ENCODE data around the gene RAPGEF3. TPM values are rescaled to one million over a fixed set of nuclear protein-coding genes. Genes with fewer than 3 reads are reported as not detected.

RAPGEF3 gene
- total RNA-seq, 3 donors from 2014 or later: 40.6 to 87.8 (median 60.3) TPM

DNA sequence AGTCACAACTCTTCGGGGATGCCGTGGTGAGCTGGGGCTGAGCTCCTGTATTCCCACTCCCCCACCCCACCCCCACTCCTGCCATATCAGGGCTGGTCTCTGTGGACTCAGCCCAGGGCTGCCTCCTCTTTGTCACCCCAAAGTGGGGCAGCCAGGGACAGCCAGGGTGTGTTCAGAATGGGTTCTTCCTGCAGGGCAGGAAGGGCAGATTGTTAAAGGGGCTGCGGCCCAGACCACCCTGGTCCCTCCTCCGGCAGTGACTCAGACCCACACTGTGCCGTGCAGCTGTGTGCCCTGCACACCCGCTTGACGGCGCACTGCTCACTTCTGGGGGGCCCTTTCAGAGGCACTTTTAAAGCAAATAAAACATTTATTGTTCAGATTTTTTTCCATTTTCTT, 23.7 kb upstream of the RAPGEF3 start:
- intact Hi-C loops (cut with DNase I; ENCODE audit: low total_unique reads): loop anchor here (5.0 kb wide), 1 partner anchor 40 kb away; no protein-coding TSS in a partner anchor
- peak overlapping the region; percentile 79 to 88 for H3K27ac ChIP-seq

DNA sequence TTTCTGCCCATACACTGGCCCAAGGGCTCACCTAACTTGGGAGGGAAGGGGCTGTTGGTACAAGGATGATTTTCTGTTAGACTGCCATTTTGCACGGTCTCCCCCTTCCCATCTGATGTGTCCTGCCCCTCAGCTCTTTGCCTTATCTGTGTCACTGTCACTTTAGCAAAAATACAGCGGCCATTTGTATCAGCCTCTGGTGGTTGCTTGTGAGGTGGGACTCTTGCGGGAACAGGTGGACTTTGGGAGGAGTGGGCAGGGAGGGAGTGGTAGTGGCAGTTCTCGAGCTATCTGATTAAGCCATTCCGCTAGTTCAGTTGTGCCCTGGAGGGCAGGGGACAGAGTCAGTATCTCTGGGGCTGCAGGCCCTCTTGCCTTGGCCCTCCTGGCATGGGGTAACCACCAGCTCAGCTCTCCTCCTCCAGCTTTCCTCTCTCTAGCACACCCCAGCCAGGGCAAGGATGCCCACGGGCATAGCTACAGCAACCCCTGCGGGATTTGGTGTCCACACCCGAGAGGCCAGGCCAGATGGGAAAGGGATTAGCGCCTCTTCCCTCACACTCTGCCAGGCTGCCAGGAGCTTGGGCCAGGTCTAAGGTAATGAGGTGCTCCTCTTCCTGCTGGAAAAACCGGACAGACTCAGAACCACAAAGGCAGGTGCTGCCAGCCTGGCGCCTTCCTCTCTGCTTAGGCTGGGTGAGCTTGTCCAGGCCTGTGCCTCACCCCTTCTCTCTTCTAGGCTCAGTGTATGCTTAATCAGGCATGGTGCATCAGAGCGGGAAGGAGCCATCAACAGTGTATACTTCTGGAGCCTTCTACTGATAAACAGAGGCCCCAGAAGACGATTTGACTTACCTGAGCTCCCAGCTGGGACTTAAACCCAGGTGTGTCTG, 23.0 kb upstream of the RAPGEF3 start:
- Histone ChIP-seq H3K4me3 (no peak overlapping the region), H3K36me3 (no peaks in the 10 kb centered on the region), H3K27ac (peak overlapping the region; percentile 79 to 88), H3K4me1 (peaks cover 13 to 38% of the 10 kb centered on the region in 2 donors), H3K9me3 (no peaks in the 10 kb centered on the region), H3K27me3 (no peaks in the 10 kb centered on the region)
- TF ChIP-seq, protein P1, sequence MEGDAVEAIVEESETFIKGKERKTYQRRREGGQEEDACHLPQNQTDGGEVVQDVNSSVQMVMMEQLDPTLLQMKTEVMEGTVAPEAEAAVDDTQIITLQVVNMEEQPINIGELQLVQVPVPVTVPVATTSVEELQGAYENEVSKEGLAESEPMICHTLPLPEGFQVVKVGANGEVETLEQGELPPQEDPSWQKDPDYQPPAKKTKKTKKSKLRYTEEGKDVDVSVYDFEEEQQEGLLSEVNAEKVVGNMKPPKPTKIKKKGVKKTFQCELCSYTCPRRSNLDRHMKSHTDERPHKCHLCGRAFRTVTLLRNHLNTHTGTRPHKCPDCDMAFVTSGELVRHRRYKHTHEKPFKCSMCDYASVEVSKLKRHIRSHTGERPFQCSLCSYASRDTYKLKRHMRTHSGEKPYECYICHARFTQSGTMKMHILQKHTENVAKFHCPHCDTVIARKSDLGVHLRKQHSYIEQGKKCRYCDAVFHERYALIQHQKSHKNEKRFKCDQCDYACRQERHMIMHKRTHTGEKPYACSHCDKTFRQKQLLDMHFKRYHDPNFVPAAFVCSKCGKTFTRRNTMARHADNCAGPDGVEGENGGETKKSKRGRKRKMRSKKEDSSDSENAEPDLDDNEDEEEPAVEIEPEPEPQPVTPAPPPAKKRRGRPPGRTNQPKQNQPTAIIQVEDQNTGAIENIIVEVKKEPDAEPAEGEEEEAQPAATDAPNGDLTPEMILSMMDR (IDR thresholded peaks at IDR 0.05): no peak
- TF ChIP-seq POLR2A (IDR thresholded peaks at IDR 0.05) (no peak), POLR2AphosphoS5 (IDR thresholded peaks at IDR 0.05) (no peak)
- intact Hi-C loops (cut with DNase I; ENCODE audit: low total_unique reads): loop anchor here (5.0 kb wide), 1 partner anchor 39 kb away; no protein-coding TSS in a partner anchor
- DNase-seq (ENCODE audit: low spot score in 2 of 2): peak; percentile 72 to 85

More for the DNA sequence above, 23.7 kb upstream of the RAPGEF3 start:
- H3K36me3 ChIP-seq: no peaks in the 10 kb centered on the region
- H3K27me3 ChIP-seq: no peaks in the 10 kb centered on the region
- H3K4me3 ChIP-seq: no peak overlapping the region
- H3K9me3 ChIP-seq: no peaks in the 10 kb centered on the region
- peaks cover 7 to 33% of the 10 kb centered on the region in 2 donors for H3K4me1 ChIP-seq
- TF ChIP-seq, protein P1 (IDR thresholded peaks at IDR 0.05): no peak
- TF ChIP-seq POLR2AphosphoS5 (IDR thresholded peaks at IDR 0.05) (no peak), POLR2A (IDR thresholded peaks at IDR 0.05) (no peak)
- DNase-seq (ENCODE audit: low spot score in 2 of 2): no peak

GRCh38 chr12:47779943-47780504, 21.3 kb upstream of the RAPGEF3 start:
- H3K27me3 ChIP-seq: no peaks in the 10 kb centered on the region
- H3K4me3 ChIP-seq: no peak overlapping the region
- intact Hi-C loops (cut with DNase I; ENCODE audit: low total_unique reads): loop anchor here (5.0 to 10.0 kb wide), 2 partner anchors 38 to 55 kb away; partner anchors contain the start of gene ENDOU
- DNase-seq (ENCODE audit: low spot score in 2 of 2): no peak
- TF ChIP-seq POLR2A (IDR thresholded peaks at IDR 0.05): no peak
- TF ChIP-seq, protein P1 (IDR thresholded peaks at IDR 0.05): no peak
- no peak for TF ChIP-seq POLR2AphosphoS5 (IDR thresholded peaks at IDR 0.05)
- no peaks in the 10 kb centered on the region for H3K9me3 ChIP-seq
- peaks cover 22 to 45% of the 10 kb centered on the region in 2 donors for H3K4me1 ChIP-seq
- H3K36me3 ChIP-seq: no peaks in the 10 kb centered on the region
- H3K27ac ChIP-seq: peak overlapping the region; percentile 43 to 65

- peak; percentile 84 to 93 for DNase-seq (ENCODE audit: low spot score in 2 of 2)
- intact Hi-C loops (cut with DNase I; ENCODE audit: low total_unique reads): loop anchor here (10.0 kb wide), 1 partner anchor 55 kb away; the partner anchor contains the start of gene ENDOU
- H3K4me3 ChIP-seq: no peak overlapping the region
- no peaks in the 10 kb centered on the region for H3K9me3 ChIP-seq
- H3K27ac ChIP-seq: peak overlapping the region; percentile 43 to 65
- no peaks in the 10 kb centered on the region for H3K27me3 ChIP-seq
- no peaks in the 10 kb centered on the region for H3K36me3 ChIP-seq
- H3K4me1 ChIP-seq: peaks cover 22 to 45% of the 10 kb centered on the region in 2 donors
- TF ChIP-seq POLR2AphosphoS5 (IDR thresholded peaks at IDR 0.05): peak in 2 of 3 donors; percentile 17 to 48
- TF ChIP-seq, protein P1 (IDR thresholded peaks at IDR 0.05): peak; percentile 97 to 99 (median 98)
- TF ChIP-seq POLR2A (IDR thresholded peaks at IDR 0.05): no peak
Measured at GRCh38 chr12:47779301-47779942, 20.7 kb upstream of the RAPGEF3 start.

Measured in breast epithelium (tissue), 4 donors.